Measurements from ENCODE around the gene C1QTNF5.

DNA sequence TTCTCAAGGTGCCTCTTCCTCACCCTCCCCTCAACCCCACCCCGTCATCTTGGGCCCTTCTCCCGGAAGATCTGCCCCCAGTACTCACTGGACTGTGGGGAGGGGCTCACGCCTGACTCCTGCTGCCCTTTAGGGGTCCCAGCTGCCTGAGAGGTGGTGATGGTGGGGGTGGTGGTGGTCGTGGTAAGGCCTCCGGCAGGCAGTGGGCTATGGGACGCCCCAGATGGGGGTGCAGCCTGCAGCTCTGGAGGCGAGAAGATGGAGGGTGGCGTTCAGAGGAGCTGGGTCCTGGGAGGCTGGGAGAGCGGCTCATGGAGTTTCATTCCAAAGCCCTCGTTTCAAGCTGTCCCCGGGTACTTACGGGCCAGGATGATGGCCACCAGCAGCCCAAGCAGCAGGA is 5.0 kb upstream of the C1QTNF5 start:
- TF ChIP-seq, protein P1, sequence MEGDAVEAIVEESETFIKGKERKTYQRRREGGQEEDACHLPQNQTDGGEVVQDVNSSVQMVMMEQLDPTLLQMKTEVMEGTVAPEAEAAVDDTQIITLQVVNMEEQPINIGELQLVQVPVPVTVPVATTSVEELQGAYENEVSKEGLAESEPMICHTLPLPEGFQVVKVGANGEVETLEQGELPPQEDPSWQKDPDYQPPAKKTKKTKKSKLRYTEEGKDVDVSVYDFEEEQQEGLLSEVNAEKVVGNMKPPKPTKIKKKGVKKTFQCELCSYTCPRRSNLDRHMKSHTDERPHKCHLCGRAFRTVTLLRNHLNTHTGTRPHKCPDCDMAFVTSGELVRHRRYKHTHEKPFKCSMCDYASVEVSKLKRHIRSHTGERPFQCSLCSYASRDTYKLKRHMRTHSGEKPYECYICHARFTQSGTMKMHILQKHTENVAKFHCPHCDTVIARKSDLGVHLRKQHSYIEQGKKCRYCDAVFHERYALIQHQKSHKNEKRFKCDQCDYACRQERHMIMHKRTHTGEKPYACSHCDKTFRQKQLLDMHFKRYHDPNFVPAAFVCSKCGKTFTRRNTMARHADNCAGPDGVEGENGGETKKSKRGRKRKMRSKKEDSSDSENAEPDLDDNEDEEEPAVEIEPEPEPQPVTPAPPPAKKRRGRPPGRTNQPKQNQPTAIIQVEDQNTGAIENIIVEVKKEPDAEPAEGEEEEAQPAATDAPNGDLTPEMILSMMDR (IDR thresholded peaks at IDR 0.05), result no peak
- no peak for TF ChIP-seq POLR2A (IDR thresholded peaks at IDR 0.05)

All from heart left ventricle (tissue), 13 donors.